GM12878 (cell line): ENCODE measurements around the gene OSBPL3. TPM values are rescaled to one million over a fixed set of nuclear protein-coding genes. Genes with fewer than 3 reads are reported as not detected.
A peak's percentile ranks its signal among the peaks of the same experiment; 100 is the strongest.

Source experiments
- ATAC-seq: fragments of 200-7000 bp; cut with Tn5 transposase; 3 replicates; pipeline ENCODE4 v1.9.1; 2020; ENCODE audit warnings: mild to moderate bottlenecking, moderate library complexity
- BruUV-seq: library from RNA; stranded (reverse); fragments of 400-500 nt; replicated peaks from 2 replicates; lab custom pipeline; 2021; lab: Mats Ljungman, UMichigan
- CTCF ChIA-PET: fragments of 300-600 bp; sonication (Branson Sonifier 250); formaldehyde crosslinking; extraction: SDS; loops from one replicate; lab custom pipeline; 2021; ENCODE audit warnings: inconsistent platforms; lab: Yijun Ruan, JAX
- POLR2A ChIA-PET: fragments of 350-600 bp; formaldehyde crosslinking; extraction: SDS; loops from one replicate; lab custom pipeline; 2021; ENCODE audit warnings: inconsistent platforms; lab: Charles Lee
- RAD21 ChIA-PET: fragments of 300-600 bp; sonication (Branson Sonifier 250); formaldehyde crosslinking; loops from one replicate; lab custom pipeline; 2023; ENCODE audit warnings: antibody characterized with exemption; ENCODE audit not compliant: unreplicated experiment; lab: Charles Lee
- SMC1A ChIA-PET: fragments of 300-600 bp; sonication (Branson Sonifier 250); formaldehyde crosslinking; loops from one replicate; lab custom pipeline; 2023; ENCODE audit not compliant: unreplicated experiment, uncharacterized antibody; lab: Charles Lee
- DNase-seq: peaks from one replicate; pipeline ENCODE4 v3.0.0-alpha.2; 2011; ENCODE audit warnings: low read depth, low spot score
- FAIRE-seq: peaks from 3 replicates; lab custom pipeline; 2011; peaks lifted over from hg19 to GRCh38; lab: Jason Lieb, UNC
- H2AFZ ChIP-seq: 2 replicates; pipeline ENCODE4 v1.6.0; 2011; ENCODE audit warnings: low read depth, low read length, control low read depth; ENCODE audit not compliant: control insufficient read depth
- H3K27ac ChIP-seq: 2 replicates; pipeline ENCODE4 v1.5.1; 2011; ENCODE audit warnings: control low read depth; ENCODE audit not compliant: control insufficient read depth, insufficient read depth
- H3K27me3 ChIP-seq, 2 experiments: replicated peaks in 1 of 2; 2 replicates each; pipeline versions ENCODE4 v1.6.0 to v1.6.1; 2011; ENCODE audit warnings: low read length in 1 of 2; ENCODE audit not compliant: control insufficient read depth in 2 of 2, insufficient read depth in 2 of 2
- H3K36me3 ChIP-seq, 2 experiments: 2 replicates each; pipeline ENCODE4 v1.5.1; 2011; ENCODE audit warnings: low read length in 1 of 2; ENCODE audit not compliant: control insufficient read depth in 2 of 2, insufficient read depth in 2 of 2
- H3K4me1 ChIP-seq: 2 replicates; pipeline ENCODE4 v1.6.1; 2011; ENCODE audit warnings: mild to moderate bottlenecking, low read length, moderate library complexity, mixed read lengths; ENCODE audit not compliant: control insufficient read depth, insufficient read depth
- H3K4me2 ChIP-seq: 2 replicates; pipeline ENCODE4 v1.6.0; 2011; ENCODE audit warnings: control low read depth; ENCODE audit not compliant: control insufficient read depth, insufficient read depth
- H3K4me3 ChIP-seq: fragments of 200-600 bp; sonication (generic); 2 replicates; pipeline ENCODE4 v1.5.1; 2016
- H3K79me2 ChIP-seq: 2 replicates; pipeline ENCODE4 v1.6.0; 2011; ENCODE audit warnings: low read length; ENCODE audit not compliant: control insufficient read depth, insufficient read depth
- H3K9ac ChIP-seq: 2 replicates; pipeline ENCODE4 v1.8.0; 2011; ENCODE audit warnings: low read length, control low read depth, mixed read lengths; ENCODE audit not compliant: control insufficient read depth, insufficient read depth
- H3K9me3 ChIP-seq: replicated peaks from 3 replicates; pipeline ENCODE4 v1.5.1; 2011; ENCODE audit warnings: mild to moderate bottlenecking, low read length; ENCODE audit not compliant: control insufficient read depth, insufficient read depth
- H4K20me1 ChIP-seq: 2 replicates; pipeline ENCODE4 v1.6.0; 2011; ENCODE audit not compliant: control insufficient read depth, insufficient read depth
- EED ChIP-seq: sonication (generic); IDR thresholded peaks from 2 replicates; pipeline ENCODE4 v1.6.1; 2016; ENCODE audit warnings: antibody characterized with exemption, low read depth
- NR2F1 ChIP-seq: fragments of 450-650 bp; conservative IDR thresholded peaks from 2 replicates; pipeline ENCODE4 v1.6.1; 2017; ENCODE audit warnings: mild to moderate bottlenecking
- RUNX3 ChIP-seq: IDR thresholded peaks from 2 replicates; pipeline ENCODE4 v1.6.1; 2012; ENCODE audit warnings: low read length, inconsistent platforms
- SP1 ChIP-seq: IDR thresholded peaks from one replicate; pipeline ENCODE4 v1.6.1; 2011; ENCODE audit warnings: low read depth, low read length
- ZBTB40 ChIP-seq: fragments of 450-650 bp; IDR thresholded peaks from 2 replicates; pipeline ENCODE4 v1.6.1; 2016; ENCODE audit warnings: mild to moderate bottlenecking, moderate library complexity, borderline replicate concordance
- WGBS: methylation state at CpG from one replicate; pipeline ENCODE4 v1.1.6; 2016; ENCODE audit warnings: low lambda C conversion rate; ENCODE audit not compliant: insufficient replicate concordance, insufficient coverage; ENCODE audit errors: missing lambda C conversion rate; 5-methylcytosine and 5-hydroxymethylcytosine counted together
- in situ Hi-C: fragments of 300-500 bp; cut with MboI; formaldehyde crosslinking; loops from 9 replicates; pipeline ENCODE4 v1.14.3; 2018; ENCODE audit warnings: mixed read lengths
- intact Hi-C: fragments of 100-400 bp; cut with micrococcal nuclease; formaldehyde crosslinking; loops from one replicate; pipeline ENCODE4 v1.14.2; 2022; ENCODE audit not compliant: unreplicated experiment
- polyA plus RNA-seq, 11 experiments: library from polyadenylated mRNA; depleted of rRNA in 4 of 11; unstranded in 6 of 11; stranded (reverse) in 5 of 11; fragments of >200 nt; fragmentation: Nextera tagmentation in 4 of 11; fragmentation: Illumina TruSeq in 1 of 11; extraction: Ambion mirVana in 4 of 11; extraction: Trizol in 1 of 11; gene quantifications; 1 replicate in 1 of 11; 2 replicates in 10 of 11; pipeline versions ENCODE4 v1.2.1 to v1.2.3, GENCODE V29; 2011 to 2016; ENCODE audit warnings: inconsistent platforms in 2 of 11, missing spikeins in 2 of 11, low read depth in 1 of 11
- total RNA-seq, 4 experiments: library from RNA; depleted of rRNA in 3 of 4; stranded (reverse); fragments of >200 nt in 3 of 4; fragmentation: Illumina TruSeq in 1 of 4; extraction: Trizol in 1 of 4; gene quantifications; 2 replicates each; pipeline versions ENCODE4 v1.2.1 to v1.2.3, GENCODE V29; 2013 to 2021
- TF ChIP-seq, protein P1 (sequence below): fragments of 450-650 bp; IDR thresholded peaks from 2 replicates; pipeline ENCODE4 v1.6.1; 2017; ENCODE audit warnings: mild to moderate bottlenecking, moderate library complexity

The OSBPL3 gene
- total and polyA plus RNA-seq, 10 of the 15 experiments (the other 5 are each of a cell fraction or from before 2014, with no cell fraction given) = 6.1 to 46.6 (median 27.0) TPM

DNA sequence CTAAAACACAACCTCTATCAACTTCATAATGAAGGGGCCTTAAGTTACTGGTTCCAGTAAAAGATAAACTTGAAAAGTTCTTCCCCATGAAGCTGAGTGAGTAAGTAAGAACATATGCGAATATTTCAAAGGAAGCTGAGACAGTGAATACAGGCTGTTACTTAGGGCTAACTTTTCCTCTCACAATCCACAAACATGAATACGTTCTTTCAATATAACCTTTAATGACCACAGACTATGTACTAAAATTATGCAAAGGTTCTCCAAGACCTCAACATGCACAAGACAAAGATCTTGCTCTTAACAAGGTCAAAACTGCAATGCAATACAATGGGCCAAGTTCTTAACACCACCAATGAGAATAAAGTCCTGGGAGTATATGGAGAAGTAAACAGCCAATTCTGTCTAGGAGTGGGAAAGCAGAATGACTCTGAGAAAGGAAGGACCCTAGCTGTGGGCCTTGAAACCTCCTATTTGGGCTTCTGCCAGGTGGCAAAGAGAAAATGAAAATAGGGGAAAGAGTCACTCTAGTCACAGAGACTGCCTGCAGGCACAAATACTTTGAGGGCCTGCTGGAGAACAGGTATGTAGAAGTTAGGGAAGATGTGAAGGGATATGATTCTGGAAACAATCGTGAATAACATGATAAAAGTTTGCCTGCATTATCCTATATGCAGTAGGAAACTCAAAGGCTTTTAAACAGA lies 43.7 kb downstream of the OSBPL3 start:
- CTCF ChIA-PET = interaction anchor here (0.7 to 1.2 kb wide), 3 partner anchors 10 to 41 kb away, joined by 3 to 6 read pairs (median 4); no protein-coding TSS in a partner anchor

DNA sequence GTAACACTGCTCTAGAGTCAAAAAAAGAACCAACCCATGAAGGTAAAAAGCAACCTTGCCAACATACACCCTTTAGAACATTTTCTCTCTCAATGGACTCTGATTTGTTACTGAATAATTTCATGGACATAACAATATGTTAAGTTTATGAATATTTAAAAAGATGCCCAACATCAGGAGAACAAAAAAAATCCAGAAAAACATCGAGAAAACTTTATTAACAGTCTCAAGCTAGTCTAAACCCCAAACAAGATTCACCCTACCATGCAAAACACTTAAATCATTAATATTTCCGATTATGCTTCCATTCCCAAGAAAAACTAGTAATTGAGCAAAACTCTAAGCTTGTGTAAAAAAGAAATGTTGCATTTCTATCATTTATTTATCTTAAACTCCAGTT lies 46.7 kb downstream of the OSBPL3 start:
- FAIRE-seq (no peak), DNase-seq (no peak), ATAC-seq (peak; percentile 13; the same call in 1 of the 3 replicates)
- Histone ChIP-seq H3K4me1 (peaks cover 38% of the 10 kb centered on the region), H3K79me2 (peaks cover 77% of the 10 kb centered on the region), H3K9me3 (peaks cover 2% of the 10 kb centered on the region; the same call in 2 of the 3 replicates), H4K20me1 (no peaks in the 10 kb centered on the region), H3K9ac (no peak overlapping the region), H3K27ac (peak overlapping the region; percentile 16; the same call in 1 of the 2 replicates), H3K4me3 (peak overlapping the region; percentile 30), H3K4me2 (peak overlapping the region; percentile 76), H3K27me3 (no peaks in the 10 kb centered on the region), H3K36me3 (peaks cover 0 to 5% of the 10 kb centered on the region in 2 experiments; a peak in 2 of 4 replicates), H2AFZ (no peak overlapping the region)
- WGBS = 3% methylated on average over 2 of the region's 2 CpGs
- BruUV-seq = no TSS peak
- in situ Hi-C loops = no loop called here
- SMC1A ChIA-PET = interaction anchor here (0.8 to 6.6 kb wide), 20 partner anchors 7 to 357 kb away, joined by 3 to 33 read pairs (median 6); no protein-coding TSS in a partner anchor
- RAD21 ChIA-PET = interaction anchor here (1.0 to 1.9 kb wide), 5 partner anchors 22 to 48 kb away, joined by 4 to 5 read pairs (median 4); no protein-coding TSS in a partner anchor
- POLR2A ChIA-PET = interaction anchor here (0.8 to 1.9 kb wide), 8 partner anchors 12 to 29 kb away, joined by 3 to 6 read pairs (median 4); no protein-coding TSS in a partner anchor
- CTCF ChIA-PET = interaction anchor here (0.9 to 2.0 kb wide), 9 partner anchors 9 to 165 kb away, joined by 3 to 7 read pairs (median 4); partner anchors contain the start of gene OSBPL3
- TF ChIP-seq, protein P1, sequence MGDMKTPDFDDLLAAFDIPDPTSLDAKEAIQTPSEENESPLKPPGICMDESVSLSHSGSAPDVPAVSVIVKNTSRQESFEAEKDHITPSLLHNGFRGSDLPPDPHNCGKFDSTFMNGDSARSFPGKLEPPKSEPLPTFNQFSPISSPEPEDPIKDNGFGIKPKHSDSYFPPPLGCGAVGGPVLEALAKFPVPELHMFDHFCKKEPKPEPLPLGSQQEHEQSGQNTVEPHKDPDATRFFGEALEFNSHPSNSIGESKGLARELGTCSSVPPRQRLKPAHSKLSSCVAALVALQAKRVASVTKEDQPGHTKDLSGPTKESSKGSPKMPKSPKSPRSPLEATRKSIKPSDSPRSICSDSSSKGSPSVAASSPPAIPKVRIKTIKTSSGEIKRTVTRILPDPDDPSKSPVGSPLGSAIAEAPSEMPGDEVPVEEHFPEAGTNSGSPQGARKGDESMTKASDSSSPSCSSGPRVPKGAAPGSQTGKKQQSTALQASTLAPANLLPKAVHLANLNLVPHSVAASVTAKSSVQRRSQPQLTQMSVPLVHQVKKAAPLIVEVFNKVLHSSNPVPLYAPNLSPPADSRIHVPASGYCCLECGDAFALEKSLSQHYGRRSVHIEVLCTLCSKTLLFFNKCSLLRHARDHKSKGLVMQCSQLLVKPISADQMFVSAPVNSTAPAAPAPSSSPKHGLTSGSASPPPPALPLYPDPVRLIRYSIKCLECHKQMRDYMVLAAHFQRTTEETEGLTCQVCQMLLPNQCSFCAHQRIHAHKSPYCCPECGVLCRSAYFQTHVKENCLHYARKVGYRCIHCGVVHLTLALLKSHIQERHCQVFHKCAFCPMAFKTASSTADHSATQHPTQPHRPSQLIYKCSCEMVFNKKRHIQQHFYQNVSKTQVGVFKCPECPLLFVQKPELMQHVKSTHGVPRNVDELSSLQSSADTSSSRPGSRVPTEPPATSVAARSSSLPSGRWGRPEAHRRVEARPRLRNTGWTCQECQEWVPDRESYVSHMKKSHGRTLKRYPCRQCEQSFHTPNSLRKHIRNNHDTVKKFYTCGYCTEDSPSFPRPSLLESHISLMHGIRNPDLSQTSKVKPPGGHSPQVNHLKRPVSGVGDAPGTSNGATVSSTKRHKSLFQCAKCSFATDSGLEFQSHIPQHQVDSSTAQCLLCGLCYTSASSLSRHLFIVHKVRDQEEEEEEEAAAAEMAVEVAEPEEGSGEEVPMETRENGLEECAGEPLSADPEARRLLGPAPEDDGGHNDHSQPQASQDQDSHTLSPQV = no peak
- peak; percentile 85 for TF ChIP-seq ZBTB40
- TF ChIP-seq, all 136 proteins: peak for 1
- intact Hi-C loops = no loop called here

More for the DNA sequence above, 43.7 kb downstream of the OSBPL3 start:
- ChIA-PET RAD21 (interaction anchor here (0.6 to 1.0 kb wide), 2 partner anchors 12 to 43 kb away, joined by 3 to 5 read pairs; no protein-coding TSS in a partner anchor), POLR2A (interaction anchor here (0.9 to 1.4 kb wide), 2 partner anchors 11 to 12 kb away, joined by 3 read pairs; no protein-coding TSS in a partner anchor), SMC1A (interaction anchor here (1.0 to 6.6 kb wide), 8 partner anchors 10 to 42 kb away, joined by 3 to 33 read pairs (median 8); no protein-coding TSS in a partner anchor)
- peak overlapping the region; percentile 35 for H3K27ac ChIP-seq
- peak; percentile 34 for DNase-seq
- peaks cover 40% of the 10 kb centered on the region for H3K4me1 ChIP-seq
- BruUV-seq = no TSS peak
- peaks cover 2% of the 10 kb centered on the region; the same call in 2 of the 3 replicates for H3K9me3 ChIP-seq
- peak; percentile 76 for ATAC-seq
- H3K4me2 ChIP-seq = peak overlapping the region; percentile 68
- no peak overlapping the region for H3K9ac ChIP-seq
- intact Hi-C loops = no loop called here
- peak overlapping the region; percentile 5 for H2AFZ ChIP-seq
- in situ Hi-C loops = no loop called here
- no peak for FAIRE-seq
- H3K79me2 ChIP-seq = peaks cover 77% of the 10 kb centered on the region
- 0 out of 2 replicates have a peak, but pooled peaks have one; percentile 35 for TF ChIP-seq EED
- TF ChIP-seq SP1 = no peak
- TF ChIP-seq NR2F1 = no peak
- peak; percentile 42; the same call in 1 of the 2 replicates for TF ChIP-seq RUNX3
- H3K36me3 ChIP-seq = peaks cover 0 to 5% of the 10 kb centered on the region in 2 experiments; a peak in 1 of 4 replicates
- H4K20me1 ChIP-seq = no peaks in the 10 kb centered on the region
- peak overlapping the region; percentile 52; the same call in 1 of the 2 replicates for H3K4me3 ChIP-seq
- WGBS = 18% methylated on average over 3 of the region's 3 CpGs
- H3K27me3 ChIP-seq = no peaks in the 10 kb centered on the region
